NB4 (cell line): ENCODE results near the gene EVA1A.

Experiments used
- POLR2A ChIP-seq: IDR thresholded peaks from 2 replicates; pipeline ENCODE4 v1.6.1; 2011; ENCODE audit warnings: mild to moderate bottlenecking; ENCODE audit not compliant: insufficient read length; ENCODE audit errors: extremely low read depth
- TF ChIP-seq, protein P1 (sequence below): IDR thresholded peaks from one replicate; pipeline ENCODE4 v1.5.1; 2012; ENCODE audit warnings: low read depth, low read length

DNA sequence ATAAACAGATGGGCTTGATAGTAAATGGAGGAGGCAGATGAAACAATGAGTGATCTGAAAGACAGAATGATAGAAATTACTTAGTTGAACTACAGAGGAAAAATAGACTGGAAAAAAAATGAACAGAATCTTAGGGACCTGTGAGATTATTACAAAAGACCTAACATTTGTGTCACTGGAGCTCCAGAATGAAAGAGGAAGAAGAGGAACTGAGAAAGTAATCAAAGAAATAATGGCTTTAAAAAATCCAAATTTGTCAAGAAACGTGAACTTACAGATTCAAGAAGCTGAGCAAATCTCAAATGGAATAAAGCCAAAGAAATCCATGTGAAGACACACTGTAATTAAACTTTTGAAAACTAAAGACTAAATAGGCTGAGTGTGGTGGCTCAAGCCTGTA, 28.3 kb downstream of the EVA1A start:
- TF ChIP-seq, protein P1, sequence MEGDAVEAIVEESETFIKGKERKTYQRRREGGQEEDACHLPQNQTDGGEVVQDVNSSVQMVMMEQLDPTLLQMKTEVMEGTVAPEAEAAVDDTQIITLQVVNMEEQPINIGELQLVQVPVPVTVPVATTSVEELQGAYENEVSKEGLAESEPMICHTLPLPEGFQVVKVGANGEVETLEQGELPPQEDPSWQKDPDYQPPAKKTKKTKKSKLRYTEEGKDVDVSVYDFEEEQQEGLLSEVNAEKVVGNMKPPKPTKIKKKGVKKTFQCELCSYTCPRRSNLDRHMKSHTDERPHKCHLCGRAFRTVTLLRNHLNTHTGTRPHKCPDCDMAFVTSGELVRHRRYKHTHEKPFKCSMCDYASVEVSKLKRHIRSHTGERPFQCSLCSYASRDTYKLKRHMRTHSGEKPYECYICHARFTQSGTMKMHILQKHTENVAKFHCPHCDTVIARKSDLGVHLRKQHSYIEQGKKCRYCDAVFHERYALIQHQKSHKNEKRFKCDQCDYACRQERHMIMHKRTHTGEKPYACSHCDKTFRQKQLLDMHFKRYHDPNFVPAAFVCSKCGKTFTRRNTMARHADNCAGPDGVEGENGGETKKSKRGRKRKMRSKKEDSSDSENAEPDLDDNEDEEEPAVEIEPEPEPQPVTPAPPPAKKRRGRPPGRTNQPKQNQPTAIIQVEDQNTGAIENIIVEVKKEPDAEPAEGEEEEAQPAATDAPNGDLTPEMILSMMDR = no peak
- TF ChIP-seq POLR2A = no peak
